HEK293T (cell line): ENCODE measurements around the gene ARHGAP6.

Experiments
- BHLHE40 ChIP-seq: fragments of 450-650 bp; IDR thresholded peaks from 2 replicates; pipeline ENCODE4 v1.6.1; 2016; ENCODE audit warnings: mild to moderate bottlenecking, moderate library complexity, borderline replicate concordance
- CTBP1 ChIP-seq: fragments of 450-650 bp; IDR thresholded peaks from 2 replicates; pipeline ENCODE4 v1.6.1; 2016; ENCODE audit warnings: borderline replicate concordance
- ELF4 ChIP-seq: fragments of 450-650 bp; IDR thresholded peaks from 2 replicates; pipeline ENCODE4 v1.6.1; 2017; ENCODE audit warnings: antibody characterized with exemption
- FOXA1 ChIP-seq: fragments of 450-650 bp; IDR thresholded peaks from 2 replicates; pipeline ENCODE4 v1.6.1; 2016; ENCODE audit warnings: mild to moderate bottlenecking
- FOXK2 ChIP-seq: fragments of 450-650 bp; IDR thresholded peaks from 2 replicates; pipeline ENCODE4 v1.6.1; 2016; ENCODE audit warnings: mild to moderate bottlenecking
- FOXM1 ChIP-seq: fragments of 450-650 bp; IDR thresholded peaks from 2 replicates; pipeline ENCODE4 v1.6.1; 2017; ENCODE audit warnings: mild to moderate bottlenecking, borderline replicate concordance
- HDGF ChIP-seq: fragments of 450-650 bp; IDR thresholded peaks from 2 replicates; pipeline ENCODE4 v1.6.1; 2017; ENCODE audit warnings: antibody characterized with exemption, borderline replicate concordance
- LEF1 ChIP-seq: fragments of 450-650 bp; IDR thresholded peaks from 2 replicates; pipeline ENCODE4 v1.6.1; 2017; ENCODE audit warnings: mild to moderate bottlenecking, borderline replicate concordance
- NFRKB ChIP-seq: fragments of 450-650 bp; IDR thresholded peaks from 2 replicates; pipeline ENCODE4 v1.6.1; 2016; ENCODE audit warnings: mild to moderate bottlenecking, moderate library complexity
- PKNOX1 ChIP-seq: fragments of 450-650 bp; IDR thresholded peaks from 2 replicates; pipeline ENCODE4 v1.6.1; 2016
- SP1 ChIP-seq: fragments of 450-650 bp; IDR thresholded peaks from 2 replicates; pipeline ENCODE4 v1.6.1; 2017
- SUZ12 ChIP-seq: fragments of 450-650 bp; IDR thresholded peaks from 2 replicates; pipeline ENCODE4 v1.6.1; 2016; ENCODE audit warnings: mild to moderate bottlenecking
- TARDBP ChIP-seq: fragments of 450-650 bp; IDR thresholded peaks from 2 replicates; pipeline ENCODE4 v1.6.1; 2016
- ZNF384 ChIP-seq: fragments of 450-650 bp; IDR thresholded peaks from 2 replicates; pipeline ENCODE4 v1.6.1; 2016

GRCh38 chrX:11329021-11329420, 336.7 kb downstream of the ARHGAP6 start:
- TF ChIP-seq CTBP1 = no peak
- no peak for TF ChIP-seq HDGF
- TF ChIP-seq FOXA1 = no peak
- no peak for TF ChIP-seq ELF4
- TF ChIP-seq ZNF384 = no peak
- TF ChIP-seq TARDBP = no peak
- no peak for TF ChIP-seq SP1
- no peak for TF ChIP-seq PKNOX1
- no peak for TF ChIP-seq SUZ12
- no peak for TF ChIP-seq BHLHE40
- no peak for TF ChIP-seq LEF1
- TF ChIP-seq FOXM1 = no peak
- no peak for TF ChIP-seq FOXK2
- TF ChIP-seq NFRKB = no peak
